Cardiac fibroblast (primary cell): Measurements from ENCODE around the gene CYP51A1.
"Not testable (repeated sequence)": the region's sequence is repeated elsewhere in the genome, so short reads cannot be mapped to it uniquely, and the experiment has no call there.

Source experiments
- DNase-seq, 2 donors: peaks; one replicate each; pipeline versions ENCODE4 v3.0.0 to v3.0.0-alpha.2; 2010; ENCODE audit warnings: low read depth in 2 of 2
- H3K4me3 ChIP-seq, 2 donors: replicated peaks in 1 of 2; 1 replicate in 1 of 2; 2 replicates in 1 of 2; pipeline ENCODE4 v1.5.1; 2011; ENCODE audit warnings: low read depth in 2 of 2, low read length in 2 of 2, mild to moderate bottlenecking in 2 of 2, moderate library complexity in 1 of 2
- CTCF ChIP-seq: IDR thresholded peaks from one replicate; pipeline ENCODE4 v1.5.1; 2011; ENCODE audit warnings: low read depth, mild to moderate bottlenecking, low read length, inconsistent platforms

Gene CYP51A1

GRCh38 chr7:92134271-92135051 is at the start of gene CYP51A1:
Gene CYP51A1 (minus strand): TSS chr7:92134477. CDS start chr7:92134364, 113 bp downstream.
- DNase-seq: peak; percentile 94 to 96
- TF ChIP-seq CTCF: no peak
- H3K4me3 ChIP-seq: peak within 1 kb of the TSS; percentile 92 to 93

DNA sequence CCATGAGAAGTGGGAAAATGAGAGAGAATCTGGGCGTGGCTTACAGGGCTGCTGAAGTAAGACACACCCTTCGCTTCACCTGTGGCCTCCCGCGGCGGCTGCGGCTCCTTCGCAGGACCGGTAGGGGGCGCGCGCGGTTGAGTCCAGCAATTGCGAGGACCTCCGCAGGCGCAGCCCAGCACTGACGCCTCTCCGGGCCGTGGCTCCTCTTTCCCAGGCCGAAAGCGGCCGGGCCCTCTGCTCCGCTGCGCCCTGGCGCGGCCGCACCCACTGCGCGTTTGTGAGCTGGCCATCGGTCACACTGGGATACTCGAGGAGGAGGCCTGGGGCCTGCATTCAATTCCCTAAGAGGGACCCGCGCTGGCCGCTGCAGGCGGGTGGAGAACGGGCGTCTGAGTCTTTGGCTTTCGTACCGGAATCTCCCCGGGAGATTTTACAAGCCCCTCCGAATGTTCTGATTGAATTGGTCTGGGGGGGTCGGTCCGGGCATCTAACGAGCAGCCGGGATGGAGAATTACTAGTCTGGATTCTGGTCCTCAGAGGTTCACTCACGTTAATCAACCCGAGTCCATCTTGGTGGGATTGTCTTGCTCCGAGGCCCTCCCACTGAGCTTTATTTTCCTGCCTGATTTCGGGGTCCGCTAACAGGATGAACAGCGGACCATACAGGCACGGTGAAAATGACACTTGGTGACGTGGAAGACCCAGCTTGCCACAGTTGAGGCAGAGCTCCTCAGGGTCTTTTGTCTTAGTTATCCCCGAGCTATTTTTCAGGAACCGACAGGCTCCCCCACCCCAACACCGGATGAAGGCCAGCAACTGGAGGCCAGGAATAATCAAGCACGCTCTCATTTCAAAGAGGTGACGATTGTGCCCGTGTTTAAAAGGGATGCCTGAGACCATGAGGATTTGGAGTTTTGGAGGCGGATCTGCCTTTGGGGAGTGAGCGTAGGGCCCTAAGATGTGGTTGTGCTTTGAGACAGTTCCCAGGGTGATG is 44.9 kb upstream of the CYP51A1 start, which contains the start of gene LRRD1:
LRRD1 (minus strand) TSS at position 215 of the 997 bp plus-strand sequence. CDS start 13,940 bp downstream, outside the sequence.
- H3K4me3 ChIP-seq: peak within 1 kb of the TSS; percentile 38 to 47
- TF ChIP-seq CTCF: peak; percentile 98
- DNase-seq: peak; percentile 85 to 89

- DNase-seq: peak; percentile 20 to 38
- TF ChIP-seq CTCF: no peak
- H3K4me3 ChIP-seq: no peak overlapping the region
Observed at GRCh38 chr7:92177362-92177761, 43.1 kb upstream of the CYP51A1 start.

DNA sequence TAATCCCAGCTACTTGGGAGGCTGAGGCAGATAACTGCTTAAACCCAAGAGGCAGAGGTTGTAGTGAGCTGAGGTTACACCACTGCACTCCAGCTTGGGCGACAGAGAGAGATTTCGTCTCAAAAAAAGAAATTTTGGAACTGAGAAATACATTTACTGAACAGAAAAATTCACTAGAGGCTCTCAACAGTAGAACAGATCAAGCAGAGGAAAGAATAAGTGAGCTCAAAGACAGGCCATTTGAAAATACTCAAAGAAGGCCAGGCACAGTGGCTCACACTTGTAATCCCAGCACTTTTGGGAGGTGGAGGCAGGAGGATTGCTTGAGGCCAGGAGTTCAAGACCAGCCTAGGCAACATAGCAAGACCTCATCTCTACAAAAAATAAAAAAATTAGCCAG is 35.3 kb upstream of the CYP51A1 start:
- DNase-seq, H3K4me3 ChIP-seq: not testable (repeated sequence)

- DNase-seq: no peak
- H3K4me3 ChIP-seq: no peak overlapping the region
- TF ChIP-seq CTCF: no peak
Observed at GRCh38 chr7:92161271-92161670, 27.0 kb upstream of the CYP51A1 start.

- peak; percentile 79 to 93 for DNase-seq
Observed at GRCh38 chr7:92158660-92159575, 24.6 kb upstream of the CYP51A1 start.

More at GRCh38 chr7:92158660-92159575, 24.6 kb upstream of the CYP51A1 start:
- TF ChIP-seq CTCF: no peak
- no peak overlapping the region for H3K4me3 ChIP-seq
